ENCODE data around the gene SAP30. TPM values are rescaled to one million over a fixed set of nuclear protein-coding genes. Genes with fewer than 3 reads are reported as not detected.

Gene SAP30
- total and polyA plus RNA-seq, 2 experiments from 2014 or later, result 16.5 to 28.2 TPM

GRCh38 chr4:173343832-173344397, 26.8 kb upstream of the SAP30 start:
- Histone ChIP-seq H4K20me1 (ENCODE audit: insufficient read depth, poor library complexity, severe bottlenecking) (no peaks in the 10 kb centered on the region), H3K9me2 (replicated peaks; ENCODE audit: insufficient read depth) (no peaks in the 10 kb centered on the region), H3K27ac (no peak overlapping the region), H3K36me3 (replicated peaks; ENCODE audit: insufficient read depth, low read depth) (no peaks in the 10 kb centered on the region), H3K4me2 (no peak overlapping the region), H3K9me3 (ENCODE audit: low read depth) (no peaks in the 10 kb centered on the region), H3K27me3 (no peaks in the 10 kb centered on the region), H3K79me2 (no peaks in the 10 kb centered on the region), H3K4me3 (no peak overlapping the region), H3K4me1 (ENCODE audit: insufficient read depth) (no peaks in the 10 kb centered on the region), H2AFZ (no peak overlapping the region)
- DNase-seq (ENCODE audit: low spot score), result no peak
- WGBS (ENCODE audit: low lambda C conversion rate, missing lambda C conversion rate), result 71% methylated on average over 3 of the region's 3 CpGs
- TF ChIP-seq, protein P1, sequence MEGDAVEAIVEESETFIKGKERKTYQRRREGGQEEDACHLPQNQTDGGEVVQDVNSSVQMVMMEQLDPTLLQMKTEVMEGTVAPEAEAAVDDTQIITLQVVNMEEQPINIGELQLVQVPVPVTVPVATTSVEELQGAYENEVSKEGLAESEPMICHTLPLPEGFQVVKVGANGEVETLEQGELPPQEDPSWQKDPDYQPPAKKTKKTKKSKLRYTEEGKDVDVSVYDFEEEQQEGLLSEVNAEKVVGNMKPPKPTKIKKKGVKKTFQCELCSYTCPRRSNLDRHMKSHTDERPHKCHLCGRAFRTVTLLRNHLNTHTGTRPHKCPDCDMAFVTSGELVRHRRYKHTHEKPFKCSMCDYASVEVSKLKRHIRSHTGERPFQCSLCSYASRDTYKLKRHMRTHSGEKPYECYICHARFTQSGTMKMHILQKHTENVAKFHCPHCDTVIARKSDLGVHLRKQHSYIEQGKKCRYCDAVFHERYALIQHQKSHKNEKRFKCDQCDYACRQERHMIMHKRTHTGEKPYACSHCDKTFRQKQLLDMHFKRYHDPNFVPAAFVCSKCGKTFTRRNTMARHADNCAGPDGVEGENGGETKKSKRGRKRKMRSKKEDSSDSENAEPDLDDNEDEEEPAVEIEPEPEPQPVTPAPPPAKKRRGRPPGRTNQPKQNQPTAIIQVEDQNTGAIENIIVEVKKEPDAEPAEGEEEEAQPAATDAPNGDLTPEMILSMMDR (IDR thresholded peaks at IDR 0.05; ENCODE audit: poor library complexity), result no peak

- no peak overlapping the region for H2AFZ ChIP-seq
- no peaks in the 10 kb centered on the region for H4K20me1 ChIP-seq (ENCODE audit: insufficient read depth, poor library complexity, severe bottlenecking)
- WGBS (ENCODE audit: low lambda C conversion rate, missing lambda C conversion rate), result 81% methylated on average over 2 of the region's 2 CpGs
- no peaks in the 10 kb centered on the region for H3K27me3 ChIP-seq
- TF ChIP-seq EZH2 (IDR thresholded peaks at IDR 0.05; ENCODE audit: borderline replicate concordance) (no peak), EZH2phosphoT487 (IDR thresholded peaks at IDR 0.05; ENCODE audit: low read depth, severe bottlenecking, unreplicated experiment) (no peak)
- TF ChIP-seq, protein P1 (IDR thresholded peaks at IDR 0.05; ENCODE audit: poor library complexity), result no peak
- H3K4me3 ChIP-seq, result no peak overlapping the region
- H3K4me1 ChIP-seq (ENCODE audit: insufficient read depth), result no peaks in the 10 kb centered on the region
- DNase-seq (ENCODE audit: low spot score), result no peak
- no peaks in the 10 kb centered on the region for H3K36me3 ChIP-seq (replicated peaks; ENCODE audit: insufficient read depth, low read depth)
- no peaks in the 10 kb centered on the region for H3K9me3 ChIP-seq (ENCODE audit: low read depth)
- H3K79me2 ChIP-seq, result no peaks in the 10 kb centered on the region
- H3K27ac ChIP-seq, result no peak overlapping the region
- no peaks in the 10 kb centered on the region for H3K9me2 ChIP-seq (replicated peaks; ENCODE audit: insufficient read depth)
- H3K4me2 ChIP-seq, result no peak overlapping the region
Observed at GRCh38 chr4:173345648-173346047, 25.1 kb upstream of the SAP30 start.

- Histone ChIP-seq H3K27ac (no peak overlapping the region), H3K27me3 (no peaks in the 10 kb centered on the region), H3K4me2 (no peak overlapping the region), H2AFZ (no peak overlapping the region), H3K9me2 (replicated peaks; ENCODE audit: insufficient read depth) (no peaks in the 10 kb centered on the region), H3K9me3 (ENCODE audit: low read depth) (no peaks in the 10 kb centered on the region), H3K4me3 (no peak overlapping the region), H3K36me3 (replicated peaks; ENCODE audit: insufficient read depth, low read depth) (no peaks in the 10 kb centered on the region), H4K20me1 (ENCODE audit: insufficient read depth, poor library complexity, severe bottlenecking) (no peaks in the 10 kb centered on the region), H3K4me1 (ENCODE audit: insufficient read depth) (no peaks in the 10 kb centered on the region), H3K79me2 (no peaks in the 10 kb centered on the region)
- TF ChIP-seq EZH2phosphoT487 (IDR thresholded peaks at IDR 0.05; ENCODE audit: low read depth, severe bottlenecking, unreplicated experiment) (no peak), EZH2 (IDR thresholded peaks at IDR 0.05; ENCODE audit: borderline replicate concordance) (no peak)
- TF ChIP-seq, protein P1 (IDR thresholded peaks at IDR 0.05; ENCODE audit: poor library complexity), result no peak
- DNase-seq (ENCODE audit: low spot score), result no peak
- 64% methylated on average over 2 of the region's 2 CpGs for WGBS (ENCODE audit: low lambda C conversion rate, missing lambda C conversion rate)
Observed at GRCh38 chr4:173346074-173346473, 24.7 kb upstream of the SAP30 start.

DNA sequence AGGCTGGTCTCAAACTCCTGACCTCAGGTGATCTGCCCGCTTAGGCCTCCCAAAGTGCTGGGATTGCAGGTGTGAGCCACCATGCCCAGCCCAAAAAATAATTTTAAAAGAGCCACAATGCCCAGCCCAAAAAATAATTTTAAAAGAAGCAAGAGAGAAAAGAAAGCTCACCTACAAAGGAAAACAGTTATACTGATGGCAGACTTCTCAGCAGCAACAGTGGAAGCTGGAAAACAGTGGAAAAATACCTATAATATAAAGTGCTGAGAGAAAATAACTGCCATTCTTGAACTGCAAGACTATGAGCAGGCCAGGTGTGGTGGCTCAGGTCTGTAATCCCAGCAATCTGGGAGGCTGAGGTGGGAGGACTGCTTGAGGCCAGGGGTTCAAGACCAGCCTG, 23.3 kb upstream of the SAP30 start:
- Histone ChIP-seq H3K27ac (no peak overlapping the region), H3K9me3 (ENCODE audit: low read depth) (no peaks in the 10 kb centered on the region), H3K4me1 (ENCODE audit: insufficient read depth) (no peaks in the 10 kb centered on the region), H4K20me1 (ENCODE audit: insufficient read depth, poor library complexity, severe bottlenecking) (no peaks in the 10 kb centered on the region), H3K4me3 (no peak overlapping the region), H2AFZ (no peak overlapping the region), H3K79me2 (no peaks in the 10 kb centered on the region), H3K4me2 (no peak overlapping the region), H3K36me3 (replicated peaks; ENCODE audit: insufficient read depth, low read depth) (no peaks in the 10 kb centered on the region), H3K27me3 (no peaks in the 10 kb centered on the region), H3K9me2 (replicated peaks; ENCODE audit: insufficient read depth) (no peaks in the 10 kb centered on the region)
- 100% methylated on average over 1 of the region's 1 CpG for WGBS (ENCODE audit: low lambda C conversion rate, missing lambda C conversion rate)
- no peak for DNase-seq (ENCODE audit: low spot score)
- TF ChIP-seq EZH2 (IDR thresholded peaks at IDR 0.05; ENCODE audit: borderline replicate concordance), result no peak
- TF ChIP-seq EZH2phosphoT487 (IDR thresholded peaks at IDR 0.05; ENCODE audit: low read depth, severe bottlenecking, unreplicated experiment), result no peak
- TF ChIP-seq, protein P1 (IDR thresholded peaks at IDR 0.05; ENCODE audit: poor library complexity), result no peak
